ENCODE data around the gene FAAH2. TPM values are rescaled to one million over a fixed set of nuclear protein-coding genes. Genes with fewer than 3 reads are reported as not detected.

FAAH2 gene, protein sequence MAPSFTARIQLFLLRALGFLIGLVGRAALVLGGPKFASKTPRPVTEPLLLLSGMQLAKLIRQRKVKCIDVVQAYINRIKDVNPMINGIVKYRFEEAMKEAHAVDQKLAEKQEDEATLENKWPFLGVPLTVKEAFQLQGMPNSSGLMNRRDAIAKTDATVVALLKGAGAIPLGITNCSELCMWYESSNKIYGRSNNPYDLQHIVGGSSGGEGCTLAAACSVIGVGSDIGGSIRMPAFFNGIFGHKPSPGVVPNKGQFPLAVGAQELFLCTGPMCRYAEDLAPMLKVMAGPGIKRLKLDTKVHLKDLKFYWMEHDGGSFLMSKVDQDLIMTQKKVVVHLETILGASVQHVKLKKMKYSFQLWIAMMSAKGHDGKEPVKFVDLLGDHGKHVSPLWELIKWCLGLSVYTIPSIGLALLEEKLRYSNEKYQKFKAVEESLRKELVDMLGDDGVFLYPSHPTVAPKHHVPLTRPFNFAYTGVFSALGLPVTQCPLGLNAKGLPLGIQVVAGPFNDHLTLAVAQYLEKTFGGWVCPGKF
- 0.65 TPM in 1 of 2 replicates, not detected in the other for total RNA-seq

DNA sequence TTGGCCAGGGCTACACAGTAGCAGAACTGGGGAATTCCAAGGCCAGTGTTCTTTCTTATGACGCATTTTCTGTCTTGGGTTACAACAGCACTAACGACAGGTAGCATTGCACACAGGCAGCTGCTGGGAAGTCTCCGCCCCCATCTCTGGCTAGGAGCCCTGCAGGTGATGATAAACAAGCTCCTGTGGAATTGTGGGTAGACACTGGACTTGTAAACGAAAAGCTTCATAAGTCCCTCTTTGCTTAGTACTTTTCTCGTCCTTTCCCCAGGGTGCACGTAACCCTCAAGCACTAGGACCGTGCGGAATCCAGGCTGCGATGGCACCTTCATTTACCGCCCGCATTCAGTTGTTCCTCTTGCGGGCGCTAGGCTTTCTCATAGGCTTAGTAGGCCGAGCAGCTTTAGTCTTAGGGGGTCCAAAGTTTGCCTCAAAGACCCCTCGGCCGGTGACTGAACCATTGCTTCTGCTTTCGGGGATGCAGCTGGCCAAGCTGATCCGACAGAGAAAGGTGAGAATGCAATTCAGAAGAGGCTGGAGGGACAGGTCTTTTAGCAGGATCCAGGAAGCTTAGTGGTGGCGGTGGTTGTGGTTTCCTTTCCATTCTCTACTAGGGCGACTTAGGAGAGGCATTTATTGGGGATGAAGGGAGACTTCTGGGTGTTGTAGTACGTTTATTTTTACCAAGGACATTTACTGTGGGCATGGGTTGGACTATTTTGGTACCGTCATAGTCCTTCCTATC lies at the start of gene FAAH2:
TSS of gene FAAH2 (plus strand) at position 200 of the 745 bp plus-strand sequence. CDS start at position 320, 120 bp downstream.

Other genes with a start within 250 kb of the FAAH2 start
- 6.8 and 7.6 TPM in 2 replicates for gene SPIN2B, start 165.2 kb upstream of the FAAH2 start, total RNA-seq
- not detected in 2 replicates for gene SPIN2A, start 149.3 kb upstream of the FAAH2 start, total RNA-seq

Data from epithelial cell of umbilical artery (primary cell).